Umbilical cord (tissue), 2 donors: Measurements from ENCODE around the gene DLGAP4. TPM values are rescaled to one million over a fixed set of nuclear protein-coding genes. Genes with fewer than 3 reads are reported as not detected.

Source experiments
- DNase-seq: peaks from one replicate; pipeline ENCODE4 v3.0.0-alpha.2; 2015; ENCODE audit warnings: low spot score
- total RNA-seq: library from RNA; depleted of rRNA; stranded (reverse); fragments of >200 nt; gene quantifications from one replicate; pipeline ENCODE4 v1.2.3, GENCODE V29; 2014; ENCODE audit warnings: low replicate concordance; ENCODE audit not compliant: insufficient read depth

DLGAP4 gene
- total RNA-seq, 1 donor from 2014 or later: 12.5 TPM

GRCh38 chr20:36408219-36408618 is 102.1 kb downstream of the DLGAP4 start:
- DNase-seq: peak; percentile 68

- no peak for DNase-seq
These were observed 105.8 kb downstream of the DLGAP4 start for GRCh38 chr20:36411861-36412454.

GRCh38 chr20:36415475-36416002 is 109.4 kb downstream of the DLGAP4 start:
- no peak for DNase-seq

GRCh38 chr20:36418711-36419110 is 112.6 kb downstream of the DLGAP4 start:
- DNase-seq: peak; percentile 59

- DNase-seq: no peak
These were observed 115.5 kb downstream of the DLGAP4 start for GRCh38 chr20:36421641-36422040.

- no peak for DNase-seq
These were observed 118.2 kb downstream of the DLGAP4 start for GRCh38 chr20:36424314-36424713.

- no peak for DNase-seq
These were observed 119.0 kb downstream of the DLGAP4 start for GRCh38 chr20:36425166-36425565.

- no peak for DNase-seq
These were observed 125.5 kb downstream of the DLGAP4 start for GRCh38 chr20:36431604-36432003.

- no peak for DNase-seq
These were observed 126.0 kb downstream of the DLGAP4 start for GRCh38 chr20:36432096-36432495.

GRCh38 chr20:36434383-36434782 is 128.2 kb downstream of the DLGAP4 start:
- no peak for DNase-seq

- no peak for DNase-seq
These were observed 129.0 kb downstream of the DLGAP4 start for GRCh38 chr20:36435124-36435523.

GRCh38 chr20:36435592-36436541 is 129.7 kb downstream of the DLGAP4 start:
- peak; percentile 18 for DNase-seq

GRCh38 chr20:36439040-36439730 is 133.0 kb downstream of the DLGAP4 start:
- peak; percentile 57 for DNase-seq

- DNase-seq: no peak
These were observed 133.6 kb downstream of the DLGAP4 start for GRCh38 chr20:36439731-36440072.

GRCh38 chr20:36440370-36441026 is 134.4 kb downstream of the DLGAP4 start:
- DNase-seq: no peak

- no peak for DNase-seq
These were observed 134.9 kb downstream of the DLGAP4 start for GRCh38 chr20:36441027-36441414.

- DNase-seq: no peak
These were observed 135.3 kb downstream of the DLGAP4 start for GRCh38 chr20:36441416-36441815.

- DNase-seq: no peak
These were observed 139.7 kb downstream of the DLGAP4 start for GRCh38 chr20:36445847-36446246.

- no peak for DNase-seq
These were observed 140.4 kb downstream of the DLGAP4 start for GRCh38 chr20:36446557-36446956.

- DNase-seq: peak; percentile 50
These were observed 141.0 kb downstream of the DLGAP4 start for GRCh38 chr20:36447101-36447500.

- no peak for DNase-seq
These were observed 143.5 kb downstream of the DLGAP4 start for GRCh38 chr20:36449663-36450062.

- DNase-seq: no peak
These were observed 148.2 kb downstream of the DLGAP4 start for GRCh38 chr20:36454332-36454697.
